ENCODE data around the gene MTHFR.

Gene MTHFR

GRCh38 chr1:11795238-11795890 is 10.4 kb downstream of the MTHFR start:
- no peak for DNase-seq

GRCh38 chr1:11794446-11795237 is 11.1 kb downstream of the MTHFR start:
- no peak for DNase-seq

DNA sequence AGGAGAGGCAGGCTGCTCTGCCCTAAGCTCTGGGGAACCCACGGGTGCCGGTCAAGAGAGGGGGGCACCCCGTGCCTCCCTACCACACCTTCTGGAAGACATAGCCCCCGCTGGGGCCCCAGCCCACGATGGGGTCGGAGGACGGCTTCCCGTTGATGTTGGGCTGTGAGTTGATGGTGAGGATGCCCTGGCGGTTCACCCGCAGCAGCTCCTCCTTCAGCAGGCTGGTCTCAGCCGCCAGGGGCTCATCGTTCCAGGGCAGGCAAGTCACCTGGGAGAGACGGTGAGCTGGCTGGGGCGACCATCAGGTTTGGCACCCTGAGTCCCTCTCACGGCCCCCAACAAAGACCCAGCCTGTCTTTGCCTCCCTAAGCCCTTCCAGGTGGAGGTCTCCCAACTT is 11.9 kb downstream of the MTHFR start:
- no peak for DNase-seq

DNA sequence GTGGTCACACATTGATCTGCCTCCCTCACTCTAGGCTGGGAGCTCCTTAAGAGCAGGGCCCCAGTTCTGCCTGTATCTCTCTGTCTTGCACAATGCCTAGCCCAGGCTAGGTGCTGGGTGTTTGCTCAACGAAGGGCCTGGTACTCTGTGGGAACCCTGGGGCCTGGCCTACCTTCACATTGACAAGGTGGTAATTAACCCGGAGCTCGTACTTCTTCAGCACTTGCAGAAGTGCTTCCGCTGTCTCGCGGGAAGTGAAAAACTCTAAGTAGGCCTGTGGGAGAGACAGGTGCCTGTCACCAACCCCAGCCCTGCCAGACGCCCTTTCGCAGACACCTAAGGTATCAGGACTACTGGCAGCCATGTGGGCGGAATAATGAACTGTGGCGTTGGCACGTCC is 13.7 kb downstream of the MTHFR start:
- no peak for DNase-seq

DNA sequence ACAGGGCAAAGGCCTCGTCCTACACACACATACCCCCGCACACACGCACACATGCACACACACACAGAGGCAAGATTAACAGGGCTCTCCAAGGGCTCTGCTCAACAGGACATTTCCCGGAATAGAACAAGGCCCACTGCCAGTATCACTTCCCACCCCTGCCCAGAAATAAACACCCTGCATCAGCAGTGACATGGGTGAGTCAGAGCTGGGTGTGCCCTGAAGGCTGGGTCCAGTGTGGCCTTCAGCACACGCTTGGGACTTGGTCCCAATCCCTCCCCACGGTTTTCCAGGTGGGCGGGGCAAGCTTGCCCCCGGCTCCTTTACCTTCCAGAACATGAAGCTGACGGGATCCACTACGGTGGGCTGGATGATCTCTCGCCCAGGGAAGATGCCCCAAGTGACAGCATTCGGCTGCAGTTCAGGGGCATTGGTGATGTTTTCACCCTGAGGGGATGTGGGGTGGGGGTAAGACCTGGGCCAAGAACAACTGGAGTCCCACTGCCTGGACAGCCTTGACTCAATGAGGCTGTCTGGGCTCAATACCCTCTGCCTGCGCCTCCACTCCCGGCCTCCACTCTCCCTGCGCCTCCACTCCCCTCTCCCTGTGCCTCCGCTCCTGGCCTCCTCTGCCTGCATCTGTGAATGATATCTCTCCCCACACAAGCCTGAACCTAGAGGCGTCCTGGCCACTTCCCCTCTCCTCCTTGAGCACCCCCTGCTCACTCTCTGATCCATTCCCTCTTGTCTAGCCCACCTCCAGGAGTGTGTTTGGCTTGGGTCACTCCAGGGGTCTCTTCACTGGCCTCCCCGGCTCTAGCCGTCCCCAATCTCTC is 14.7 kb downstream of the MTHFR start:
- DNase-seq = no peak

DNA sequence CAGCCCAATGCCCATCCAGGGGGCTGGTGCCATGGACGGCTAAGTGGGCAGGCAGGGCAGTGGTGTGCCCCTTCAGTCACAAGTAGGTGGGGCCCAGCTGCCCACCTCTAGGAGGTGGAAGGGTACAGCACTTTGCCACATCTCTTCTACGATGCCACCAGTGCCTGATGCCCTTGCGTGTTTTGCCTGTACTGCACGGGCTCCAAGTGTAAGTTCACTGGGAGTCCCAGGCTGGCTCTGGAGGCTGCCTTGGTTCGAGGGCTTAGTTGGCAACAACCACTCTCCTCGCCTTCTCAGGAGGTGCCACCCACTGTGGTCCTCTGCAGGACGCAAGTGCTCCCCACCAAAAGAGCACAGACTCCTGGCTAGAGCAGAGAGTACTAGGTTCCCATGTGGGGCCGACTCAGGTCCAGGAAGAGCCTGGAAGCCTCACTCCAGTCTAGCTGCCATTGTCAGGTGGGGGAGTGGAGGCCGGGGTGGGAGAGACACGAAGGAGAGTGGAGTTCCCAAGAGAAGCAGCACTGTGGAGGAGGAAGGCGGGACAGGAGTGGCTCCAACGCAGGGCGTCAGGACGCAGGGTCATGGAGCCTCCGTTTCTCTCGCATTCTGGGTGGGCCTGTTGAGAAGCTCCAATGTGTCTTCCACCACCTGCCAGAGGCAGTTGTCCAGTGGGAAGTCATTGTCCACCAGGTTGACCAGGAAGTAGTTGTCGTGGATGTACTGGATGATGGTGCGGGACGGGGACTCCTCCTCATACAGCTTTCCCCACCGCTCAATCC is 15.5 kb downstream of the MTHFR start:
- no peak for DNase-seq

DNA sequence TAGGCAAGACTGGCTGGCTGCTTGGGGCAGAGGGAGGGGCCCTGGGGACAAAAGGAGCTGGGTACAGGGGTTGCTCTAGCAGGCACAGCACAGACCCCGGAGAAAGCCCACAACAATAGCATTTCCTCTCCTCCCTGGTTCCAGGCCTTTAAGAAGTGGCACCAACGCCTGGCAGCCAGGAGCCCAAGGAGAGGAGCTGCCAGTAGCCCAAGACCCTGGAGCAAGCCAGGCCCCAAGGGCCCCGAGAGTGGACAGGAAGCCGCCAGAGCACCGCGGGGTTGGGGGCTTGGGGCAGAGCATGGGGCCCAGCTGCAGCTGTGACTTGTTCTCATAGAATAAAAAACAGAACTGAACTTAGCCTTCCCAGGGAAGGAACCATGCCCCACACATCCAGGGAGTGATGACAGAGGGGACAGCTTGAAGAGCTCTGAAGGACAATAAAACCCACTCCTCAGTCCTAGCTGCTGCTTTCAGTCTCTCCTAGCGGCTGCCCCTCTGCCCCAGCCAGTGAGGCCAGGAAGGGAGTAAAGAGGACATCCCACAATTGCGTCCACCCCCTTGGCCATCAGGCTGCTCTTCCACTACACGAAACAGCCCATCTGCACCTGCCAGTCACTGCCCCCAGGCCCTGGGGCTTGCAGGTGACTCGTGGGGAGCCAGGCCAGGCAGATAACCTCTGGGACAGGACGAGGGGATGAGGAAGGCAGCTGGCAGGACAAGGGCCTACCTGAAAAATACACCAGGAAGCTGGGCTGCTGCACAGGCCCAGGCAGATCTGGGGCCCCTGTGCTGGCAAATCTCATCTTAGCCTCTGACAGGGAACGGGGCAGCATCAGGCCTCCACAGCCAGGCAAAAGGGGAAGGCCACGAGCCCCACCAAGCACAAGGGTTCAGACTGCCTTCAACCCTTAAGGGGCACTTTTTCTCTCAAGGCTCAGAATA is 16.4 kb downstream of the MTHFR start:
- DNase-seq = no peak

- DNase-seq = no peak
Measured at GRCh38 chr1:11788549-11789053, 17.2 kb downstream of the MTHFR start.

GRCh38 chr1:11787804-11788436 is 17.8 kb downstream of the MTHFR start:
- no peak for DNase-seq

GRCh38 chr1:11787251-11787803 is 18.4 kb downstream of the MTHFR start:
- DNase-seq = no peak

GRCh38 chr1:11786168-11786567 is 19.6 kb downstream of the MTHFR start:
- no peak for DNase-seq

- no peak for DNase-seq
Measured at GRCh38 chr1:11784993-11785769, 20.6 kb downstream of the MTHFR start.

- no peak for DNase-seq
Measured at GRCh38 chr1:11784256-11784992, 21.3 kb downstream of the MTHFR start.

GRCh38 chr1:11783556-11783955 is 22.2 kb downstream of the MTHFR start:
- DNase-seq = no peak

GRCh38 chr1:11782127-11782708 is 23.5 kb downstream of the MTHFR start:
- DNase-seq = no peak

GRCh38 chr1:11781297-11781696 is 24.5 kb downstream of the MTHFR start:
- no peak for DNase-seq

GRCh38 chr1:11780380-11781147 is 25.2 kb downstream of the MTHFR start:
- no peak for DNase-seq

Data from NCI-H748 treated with DMSO at 0.1 percent for 48 hours (cell line).